AG20443 (cell line): ENCODE data around the gene MPV17.
A peak's percentile ranks its signal among the peaks of the same experiment; 100 is the strongest.
"Not testable (repeated sequence)": the region's sequence is repeated elsewhere in the genome, so short reads cannot be mapped to it uniquely, and the experiment has no call there.

Experiments
- DNase-seq: peaks from one replicate; pipeline ENCODE4 v3.0.0; 2012; ENCODE audit warnings: low spot score, mixed read lengths

MPV17 gene

DNA sequence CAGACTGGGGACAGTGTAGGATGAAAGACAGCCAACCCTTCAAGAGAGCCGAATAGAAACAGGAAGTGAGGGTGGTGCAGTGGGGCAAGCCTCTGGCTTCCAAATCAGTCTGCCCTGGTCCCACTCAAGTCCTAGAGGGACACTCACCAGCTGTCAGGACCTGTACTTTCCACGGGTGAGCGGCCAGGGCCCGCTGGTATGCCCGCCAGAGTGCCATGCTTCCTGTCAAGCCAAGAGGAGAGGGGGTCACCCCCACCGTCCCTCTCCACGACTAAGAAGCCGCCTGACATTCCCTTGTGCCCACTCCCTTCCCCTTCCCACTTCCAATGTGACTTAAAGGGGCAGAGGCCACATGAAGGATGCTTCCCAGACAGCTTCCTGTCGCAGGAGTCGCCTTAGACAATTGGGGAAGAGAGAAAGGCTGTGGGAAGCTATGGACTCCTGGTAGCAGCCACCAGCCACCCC lies 564 bp downstream of the MPV17 start:
- peak; percentile 26 for DNase-seq

DNA sequence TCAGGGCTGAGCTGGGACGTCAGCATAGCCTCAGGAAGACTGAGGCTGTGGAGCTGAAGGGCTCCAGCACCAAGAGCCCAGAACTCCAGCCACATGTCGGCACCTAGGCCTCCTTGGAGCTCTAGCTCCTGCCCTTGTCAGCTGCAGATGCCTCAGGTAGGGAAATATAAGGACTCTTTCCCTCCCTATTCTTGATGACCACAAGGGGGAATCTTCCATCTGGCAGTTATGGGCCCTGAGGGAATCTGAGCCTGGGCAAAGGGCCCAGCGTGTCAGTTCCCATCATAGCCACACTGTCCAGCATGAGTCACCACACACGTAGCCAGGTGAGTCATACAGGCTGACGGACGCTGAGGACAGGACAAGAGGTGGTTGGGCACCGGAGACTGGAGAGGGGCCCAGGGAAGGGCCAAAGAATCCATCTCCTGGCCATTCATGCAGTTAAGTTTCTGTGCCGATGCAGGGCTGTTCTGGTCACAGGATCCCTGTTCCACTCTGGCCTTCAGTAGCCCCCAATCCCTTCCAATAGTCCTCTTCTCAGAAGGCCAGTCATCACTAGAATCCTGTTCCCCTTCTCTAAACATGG lies 1.8 kb downstream of the MPV17 start:
- peak; percentile 95 for DNase-seq

DNA sequence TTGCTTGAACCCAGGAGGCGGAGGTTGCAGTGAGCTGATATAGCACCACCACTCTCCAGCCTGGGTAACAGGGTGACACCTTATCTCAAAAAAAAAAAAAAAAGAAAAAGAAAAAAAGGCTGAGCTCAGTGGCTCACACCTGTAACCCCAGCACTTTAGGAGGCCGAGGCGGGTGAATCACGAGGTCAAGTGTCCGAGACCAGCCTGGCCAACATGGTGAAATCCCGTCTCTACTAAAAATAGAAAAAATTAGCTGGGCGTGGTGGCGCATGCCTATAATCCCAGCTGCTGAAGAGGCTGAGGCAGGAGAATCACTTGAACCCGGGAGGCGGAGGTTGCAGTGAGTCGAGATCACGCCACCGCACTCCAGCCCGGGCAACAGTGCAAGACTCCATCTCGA lies 3.1 kb downstream of the MPV17 start:
- not testable (repeated sequence) for DNase-seq

DNA sequence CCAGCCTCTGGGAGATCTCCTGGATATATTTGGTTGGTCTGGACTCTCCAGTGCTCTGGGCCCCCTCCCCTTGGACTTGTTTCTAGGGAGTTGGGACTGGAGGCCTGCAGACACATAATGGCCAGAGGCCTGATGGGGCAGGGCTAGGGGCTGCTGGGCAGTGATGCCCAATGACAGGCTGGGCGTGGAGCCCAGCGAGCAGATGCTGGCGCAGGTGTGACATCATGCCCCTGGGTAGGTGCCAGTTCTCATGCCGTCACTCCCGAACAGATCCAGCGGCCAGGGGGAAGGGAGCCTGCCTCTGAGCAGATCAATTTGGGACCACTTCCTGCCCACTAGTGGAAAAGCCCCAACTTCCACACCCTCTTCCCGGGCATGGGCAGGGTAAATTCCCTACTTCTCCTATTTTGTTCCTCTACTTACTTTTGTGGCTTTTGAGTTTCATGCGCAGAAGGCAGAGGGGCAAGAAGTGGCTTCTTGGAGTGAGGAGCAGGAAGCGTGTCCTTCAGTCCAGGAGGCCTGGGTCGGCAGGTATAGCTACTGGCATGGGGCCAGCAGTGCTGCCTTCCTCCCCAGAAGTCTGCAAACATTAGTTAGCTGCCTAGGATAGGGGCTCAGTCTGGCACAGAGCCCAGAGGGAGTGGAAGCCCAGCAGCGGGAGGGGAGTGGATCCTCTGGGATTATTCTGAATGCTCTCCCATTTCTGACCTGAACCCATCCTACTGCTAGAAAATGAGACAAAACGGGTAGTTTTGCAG lies 6.1 kb downstream of the MPV17 start:
- no peak for DNase-seq

DNA sequence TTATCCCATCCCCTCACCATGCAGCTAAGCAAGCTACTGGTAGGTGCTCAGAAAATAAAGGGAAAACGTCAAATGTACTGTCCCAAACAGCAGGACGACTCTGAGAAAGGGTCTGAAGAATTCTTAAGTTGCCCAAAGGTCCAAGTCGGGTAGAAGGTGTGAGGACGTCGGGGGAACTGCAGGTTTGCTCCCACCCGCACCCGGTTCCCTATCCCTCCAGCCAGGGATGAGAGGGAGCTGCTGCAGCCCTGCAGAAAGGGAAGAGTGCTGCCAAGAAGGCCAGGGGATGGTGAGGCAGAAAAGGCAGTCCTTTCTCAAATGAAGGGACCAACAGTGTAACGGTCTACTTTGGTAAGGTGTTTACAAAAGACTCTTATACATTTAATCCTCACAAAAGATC lies 7.8 kb downstream of the MPV17 start:
- no peak for DNase-seq

DNA sequence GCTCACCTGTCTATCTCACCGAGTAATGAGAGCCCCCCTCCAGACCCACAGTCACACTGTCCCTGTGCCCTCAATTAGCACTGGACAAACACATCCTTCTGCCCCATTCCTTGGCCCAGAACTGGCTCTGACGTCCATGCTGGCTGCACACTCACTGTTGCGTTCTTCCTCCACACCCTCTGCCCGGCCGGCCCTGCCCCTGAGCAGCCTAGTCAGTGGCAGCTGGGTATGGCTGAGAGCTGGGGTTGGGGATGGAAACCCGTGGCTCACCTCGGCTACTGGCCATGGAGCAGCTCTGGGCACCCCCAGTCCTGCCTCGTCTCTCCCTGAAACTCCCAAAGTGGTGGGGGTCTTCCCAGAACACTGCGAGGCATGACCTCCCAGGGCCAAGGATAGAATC lies 8.2 kb downstream of the MPV17 start:
- DNase-seq = no peak

DNA sequence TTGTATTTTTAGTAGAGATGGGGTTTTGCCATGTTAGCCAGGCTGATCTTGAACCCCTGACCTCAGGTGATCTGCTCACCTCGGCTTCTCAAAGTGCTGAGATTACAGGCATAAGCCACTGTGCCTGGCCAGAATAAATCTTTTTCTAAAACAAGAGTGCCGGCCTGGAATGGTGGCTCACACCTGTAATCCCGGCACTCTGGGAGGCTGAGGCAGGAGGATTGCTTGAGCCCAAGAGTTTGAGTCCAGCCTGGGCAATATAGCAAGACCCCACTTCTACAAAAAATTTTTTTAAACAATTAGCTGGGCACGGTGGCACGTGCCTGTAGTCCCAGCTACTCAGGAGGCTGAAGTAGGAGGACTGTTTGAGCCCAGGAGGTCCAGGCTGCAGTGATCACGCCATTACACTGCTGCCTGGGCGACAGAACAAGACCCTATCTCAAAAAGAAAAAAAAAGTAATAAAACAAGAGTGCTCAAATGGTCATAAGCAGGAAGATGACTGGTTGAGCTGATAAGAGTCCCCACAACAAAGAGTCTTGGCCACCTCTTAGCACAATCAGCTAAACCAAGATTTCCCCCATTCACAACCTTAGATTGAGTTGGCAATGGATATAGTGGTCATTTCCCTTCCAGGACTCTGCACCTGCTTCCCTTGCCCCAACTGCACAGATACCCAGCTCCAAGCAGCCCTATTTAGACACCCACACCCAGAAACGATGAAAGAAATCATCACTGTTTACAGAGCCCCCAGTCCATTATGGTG lies 8.8 kb downstream of the MPV17 start:
- no peak for DNase-seq

DNA sequence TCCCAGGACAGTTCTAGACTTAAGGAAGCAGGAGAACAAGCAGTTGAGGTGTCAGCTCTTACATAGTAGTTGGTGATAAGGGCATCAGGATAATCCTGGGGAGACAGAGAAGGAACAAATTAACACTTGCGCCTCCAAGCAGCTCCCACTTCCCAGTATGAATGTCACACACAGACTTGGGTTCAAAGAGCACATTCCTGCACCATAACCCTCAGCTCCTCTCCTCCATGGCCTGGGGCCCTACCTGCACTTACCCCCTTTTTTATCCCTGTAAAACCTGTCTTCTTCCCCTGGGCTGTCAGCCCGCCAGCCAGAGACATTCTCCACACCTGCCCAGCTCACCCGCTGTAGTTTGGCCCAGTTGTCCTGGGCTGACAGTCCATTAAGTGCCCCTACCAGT lies 10.7 kb downstream of the MPV17 start:
- DNase-seq = no peak

DNA sequence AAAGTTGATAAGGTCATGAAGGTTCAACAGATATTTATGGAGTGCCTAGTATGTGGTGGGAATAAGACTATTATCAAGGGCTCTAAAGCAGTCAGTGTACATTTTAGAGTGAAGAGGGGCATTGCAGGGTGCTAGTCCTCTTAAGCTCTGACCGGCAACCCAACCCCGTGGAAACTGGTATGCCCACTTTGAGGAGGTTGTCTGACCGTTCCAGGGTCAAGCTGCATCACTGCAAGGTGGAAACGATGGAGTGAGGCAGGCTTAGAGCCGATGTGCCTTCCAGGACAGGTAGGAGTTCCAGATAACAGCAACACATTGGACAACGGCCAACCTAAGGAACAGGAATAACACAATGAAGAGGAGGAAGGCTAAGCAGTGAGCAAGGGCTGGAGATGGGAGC lies 13.2 kb downstream of the MPV17 start:
- DNase-seq = no peak

DNA sequence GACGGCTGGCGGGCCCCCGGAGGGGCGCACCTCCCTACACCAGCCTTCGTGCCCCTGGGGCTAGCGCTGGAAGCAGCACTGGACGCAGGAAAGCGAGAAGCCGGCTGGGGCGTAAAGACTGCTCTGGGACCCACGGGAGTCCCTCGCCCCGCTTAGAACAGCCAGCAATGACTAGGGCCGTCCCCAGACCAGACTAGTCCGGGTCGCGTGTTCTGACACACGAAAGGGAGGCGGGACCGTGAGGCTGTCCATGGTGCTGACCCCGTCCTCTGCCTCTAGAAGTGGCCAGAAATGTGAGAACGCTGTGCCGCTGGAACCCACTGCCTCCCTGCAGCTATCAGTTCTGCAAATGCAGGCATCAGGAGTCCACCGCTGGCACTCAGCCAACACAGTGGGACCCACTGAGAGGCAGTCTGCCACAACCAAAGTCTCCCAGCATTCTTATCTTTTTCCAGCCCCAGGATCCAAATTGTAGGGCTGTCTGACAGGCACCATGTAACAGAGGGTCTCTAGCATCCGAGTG lies 14.5 kb downstream of the MPV17 start, which contains the start of gene UCN:
Gene UCN (minus strand): TSS at position 87 of the 523 bp plus-strand sequence. CDS start 550 bp downstream, outside the sequence.
- DNase-seq = peak; percentile 67

DNA sequence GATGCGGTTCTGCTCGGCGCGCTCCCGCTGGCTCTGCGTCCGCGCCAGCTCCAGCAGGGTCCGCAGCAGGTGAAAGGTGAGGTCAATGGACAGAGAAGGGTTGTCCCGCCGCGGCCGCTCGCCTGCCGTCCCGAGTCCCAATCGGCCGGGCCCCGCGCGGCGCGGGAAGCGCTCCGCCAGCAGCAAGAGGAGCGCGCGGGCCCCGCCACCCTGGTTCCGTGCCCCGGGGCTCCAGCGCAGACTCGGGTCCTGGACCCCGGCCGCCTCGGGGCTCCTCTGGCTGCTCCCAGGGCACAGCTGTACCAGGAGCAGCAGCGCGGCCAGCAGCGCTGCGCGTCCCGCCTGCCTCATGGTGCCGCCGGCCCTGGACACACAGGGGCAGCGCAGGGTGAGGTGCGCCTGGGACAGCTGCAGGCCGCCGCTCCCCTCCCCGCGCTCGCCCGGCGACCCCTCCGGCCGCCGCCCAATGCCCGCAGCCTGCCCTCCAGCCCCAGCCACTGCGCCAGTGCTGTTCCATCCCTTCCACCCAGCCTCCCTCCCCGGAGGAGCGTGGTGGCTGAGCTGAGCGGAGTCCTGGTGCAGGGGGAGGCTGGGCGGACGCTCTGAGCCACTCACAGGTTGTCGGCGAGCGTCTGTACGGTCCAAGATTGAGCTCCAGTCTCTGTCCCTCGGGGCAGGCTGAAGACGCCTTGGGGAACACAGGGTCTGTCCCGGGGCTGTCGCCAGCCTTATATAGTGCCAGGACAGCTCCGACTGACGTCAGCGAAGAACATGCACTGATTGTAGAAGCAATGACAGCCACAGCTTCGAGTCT lies 15.1 kb downstream of the MPV17 start:
- peak; percentile 24 for DNase-seq

DNA sequence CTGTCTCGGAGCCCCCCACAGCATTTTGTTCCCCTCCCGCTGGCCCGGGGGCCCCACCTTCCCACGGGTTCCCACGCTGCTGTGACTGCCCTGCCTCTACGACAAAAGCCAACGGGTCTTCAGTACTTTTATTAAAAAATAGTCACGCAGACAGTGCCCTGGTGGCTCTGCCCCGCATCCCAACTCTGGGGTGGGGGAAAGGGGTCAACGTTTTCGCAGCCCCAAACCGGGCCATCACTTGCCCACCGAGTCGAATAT lies 15.7 kb downstream of the MPV17 start:
- DNase-seq = no peak

DNA sequence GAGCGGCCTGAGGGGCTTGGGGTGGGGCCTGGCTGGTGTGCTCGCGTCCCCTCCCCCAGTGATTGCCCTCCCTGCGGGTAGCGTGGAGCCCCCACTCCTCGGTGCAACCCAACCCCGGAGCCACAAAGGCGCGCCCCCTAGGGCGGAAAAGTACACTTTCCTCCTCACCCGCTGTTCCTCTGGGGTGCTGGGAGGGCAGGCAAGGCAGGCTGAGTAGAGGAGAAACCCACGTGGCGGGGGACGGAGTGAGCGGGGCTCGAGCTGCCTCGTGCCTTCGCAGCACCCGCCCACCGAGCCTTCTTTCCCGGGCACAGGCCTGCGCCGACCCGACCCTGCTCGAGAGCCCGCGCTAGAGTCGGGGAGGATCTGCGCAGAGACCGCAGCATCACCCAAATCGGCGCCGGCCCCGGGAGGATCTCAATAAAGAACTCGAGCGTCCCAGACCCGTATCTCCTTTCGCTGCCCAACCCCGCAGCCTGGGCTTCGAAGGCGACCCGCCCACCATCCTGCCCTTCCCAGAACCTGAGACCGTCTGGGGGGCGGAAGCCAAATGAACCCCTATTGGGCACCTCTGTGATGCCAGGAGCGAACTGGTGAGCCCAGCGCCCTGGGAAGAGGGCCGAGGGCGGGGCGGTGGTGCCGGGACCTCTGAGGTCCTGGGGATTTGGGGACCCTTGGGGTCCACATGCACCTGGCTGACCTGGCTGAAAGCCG lies 16.2 kb downstream of the MPV17 start:
- DNase-seq = no peak

DNA sequence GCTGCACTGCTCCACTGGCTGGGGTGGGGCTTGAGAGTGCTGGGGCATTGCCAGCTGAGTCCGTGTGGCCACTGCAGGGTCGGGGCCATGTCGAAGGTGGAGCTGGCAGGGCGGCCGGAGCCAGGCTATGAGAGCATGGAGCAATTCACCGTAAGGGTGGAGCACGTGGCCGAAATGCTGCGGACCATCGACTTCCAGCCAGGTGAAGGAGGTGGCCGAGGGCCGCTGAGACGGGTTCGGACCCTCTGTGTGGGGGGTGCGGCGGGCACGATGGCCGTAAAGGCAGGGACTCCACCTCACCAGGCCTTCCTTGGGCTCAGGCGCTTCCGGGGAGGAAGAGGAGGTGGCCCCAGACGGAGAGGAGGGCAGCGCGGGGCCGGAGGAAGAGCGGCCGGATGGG lies 16.8 kb downstream of the MPV17 start:
- no peak for DNase-seq

DNA sequence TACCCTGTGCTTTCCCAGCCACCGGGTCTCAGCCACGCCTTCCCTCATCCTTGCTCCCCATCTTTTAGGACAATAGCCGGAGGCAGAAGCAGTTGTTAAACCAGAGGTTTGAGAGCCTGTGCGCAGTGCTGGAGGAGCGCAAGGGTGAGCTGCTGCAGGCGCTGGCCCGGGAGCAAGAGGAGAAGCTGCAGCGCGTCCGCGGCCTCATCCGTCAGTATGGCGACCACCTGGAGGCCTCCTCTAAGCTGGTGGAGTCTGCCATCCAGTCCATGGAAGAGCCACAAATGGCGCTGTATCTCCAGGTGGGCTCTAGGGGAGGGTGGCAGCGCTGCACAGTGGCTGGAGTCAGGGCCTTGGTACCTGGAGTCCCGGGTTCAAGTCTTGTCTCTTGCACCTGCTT lies 17.4 kb downstream of the MPV17 start:
- DNase-seq = no peak

DNA sequence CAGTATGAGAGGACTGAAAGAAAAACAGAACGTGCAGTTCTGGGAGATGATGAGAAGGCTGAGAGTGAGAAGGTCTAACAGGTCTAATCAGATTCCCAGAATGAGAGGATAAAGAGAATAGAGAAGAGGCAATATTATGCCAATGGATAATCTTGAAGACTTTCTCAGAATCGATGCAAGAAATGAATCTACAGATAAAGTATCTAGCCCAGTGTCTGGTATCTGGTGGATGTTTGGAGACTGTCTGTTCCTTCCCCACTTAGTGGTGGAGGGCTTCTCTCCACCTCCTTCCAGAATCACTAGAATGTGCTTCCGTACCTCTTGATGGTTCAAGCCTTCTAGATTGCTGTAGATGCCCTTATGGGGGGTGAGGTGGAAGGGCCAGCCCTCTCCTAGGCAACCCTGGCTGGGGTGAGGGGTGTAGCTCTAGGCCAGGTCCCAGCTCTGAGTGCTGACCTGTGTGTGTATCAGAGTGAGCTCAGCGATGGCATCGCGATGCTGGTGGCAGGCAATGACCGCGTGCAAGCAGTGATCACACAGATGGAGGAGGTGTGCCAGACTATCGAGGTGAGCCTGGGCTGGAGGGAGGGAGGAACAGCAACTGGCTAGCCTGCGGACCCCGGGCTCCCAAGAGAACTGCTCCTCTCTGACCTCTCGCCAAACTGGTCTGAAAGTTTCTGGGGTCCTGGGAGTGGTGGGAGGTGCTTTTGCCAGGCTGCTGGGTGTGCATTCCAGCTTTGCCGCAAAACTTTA lies 18.2 kb downstream of the MPV17 start:
- no peak for DNase-seq

DNA sequence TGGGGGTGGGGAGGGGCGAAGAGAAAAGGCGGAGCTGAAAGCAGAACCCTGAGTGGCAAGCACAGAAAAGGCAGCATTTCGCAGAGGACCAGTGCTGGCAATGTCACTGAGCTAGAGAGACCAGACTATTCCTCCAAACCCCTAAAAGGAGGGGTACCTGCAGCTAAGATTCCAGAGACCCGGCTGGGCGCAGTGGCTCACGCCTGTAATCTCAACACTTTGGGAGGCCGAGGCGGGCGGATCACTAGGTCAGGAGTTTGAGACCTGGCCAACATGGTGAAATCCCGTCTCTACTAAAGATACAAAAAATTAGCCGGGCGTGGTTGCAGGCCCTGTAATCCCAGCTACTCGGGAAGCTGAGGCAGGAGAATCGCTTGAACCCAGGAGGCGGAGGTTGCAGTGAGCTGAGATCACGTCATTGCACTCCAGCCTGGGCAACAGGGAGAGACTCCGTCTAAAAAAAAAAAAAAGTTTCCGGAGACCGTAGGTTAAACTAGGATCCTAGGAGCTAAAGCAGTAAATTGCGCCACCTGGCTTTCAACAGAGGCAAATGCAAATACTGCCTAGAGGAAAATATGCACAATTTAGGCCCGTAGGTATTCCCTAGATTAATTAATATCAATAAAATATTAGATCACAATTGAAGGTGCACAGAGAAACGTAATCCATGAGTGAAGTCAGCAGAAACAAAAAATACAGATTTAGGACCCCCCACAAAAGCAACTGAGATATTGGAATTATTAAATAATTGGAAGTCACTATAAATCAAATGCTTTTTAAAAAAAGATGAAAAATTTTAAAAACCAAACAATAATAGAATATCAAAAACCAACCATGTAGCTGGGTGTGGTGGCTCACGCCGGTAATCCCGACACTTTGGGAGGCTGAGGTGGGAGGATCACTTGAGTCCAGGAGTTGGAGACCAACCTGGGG lies 19.5 kb downstream of the MPV17 start:
- DNase-seq = peak; percentile 68

DNA sequence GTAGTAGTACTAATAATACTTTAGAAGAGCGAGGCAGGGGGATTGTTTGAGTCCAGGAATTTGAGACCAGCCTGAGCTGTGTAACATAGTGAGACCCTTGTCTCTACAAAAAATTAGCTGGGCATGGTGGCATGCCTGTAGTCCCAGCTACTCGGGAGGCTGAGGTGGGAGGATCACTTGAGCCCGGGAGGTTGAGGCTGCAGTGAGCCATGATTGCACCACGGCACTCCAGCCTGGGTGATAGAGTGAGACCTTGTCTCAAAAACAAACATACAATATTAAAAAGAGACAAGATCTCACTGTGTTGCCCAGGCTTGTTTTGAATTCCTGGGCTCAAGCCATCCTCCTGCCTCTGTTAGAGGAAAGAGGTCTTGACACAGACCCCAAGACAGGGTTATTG lies 22.3 kb downstream of the MPV17 start:
- DNase-seq = not testable (repeated sequence)

DNA sequence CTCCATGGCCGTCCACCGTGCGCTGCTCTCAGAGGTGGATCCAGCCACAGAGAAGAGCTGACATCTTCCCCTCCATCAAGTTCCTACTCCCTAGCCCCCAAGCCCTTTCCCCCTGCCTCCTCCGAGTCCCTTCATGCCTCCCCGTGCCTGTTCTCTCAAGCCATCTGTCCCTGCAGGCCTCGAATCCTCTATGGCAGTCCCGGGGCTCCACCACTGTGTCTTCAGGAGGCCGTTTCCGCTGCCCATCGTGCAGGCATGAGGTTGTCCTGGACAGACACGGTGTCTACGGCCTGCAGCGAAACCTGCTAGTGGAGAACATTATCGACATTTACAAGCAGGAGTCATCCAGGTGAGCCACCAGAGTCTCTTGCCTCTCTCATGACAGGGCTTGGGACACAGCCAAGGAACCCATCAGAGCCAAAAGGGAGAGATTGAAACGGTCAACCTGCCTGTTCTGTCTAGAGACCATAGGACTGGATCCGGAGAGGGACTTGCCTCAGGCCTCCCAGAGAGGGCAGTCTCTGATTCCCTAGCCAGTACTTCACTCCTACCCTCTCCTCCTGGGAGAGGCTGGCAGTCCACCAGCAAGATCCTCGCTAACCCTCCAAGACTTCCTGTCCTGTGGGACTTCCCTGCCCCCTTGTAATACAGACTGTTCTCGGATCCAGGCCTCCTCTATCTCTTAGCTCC lies 24.4 kb downstream of the MPV17 start:
- DNase-seq = no peak
